EL (cell line): ENCODE results near the gene RGS2.

Source experiments
- DNase-seq: peaks from one replicate; pipeline ENCODE4 v3.0.0-alpha.2; 2016

RGS2 gene

DNA sequence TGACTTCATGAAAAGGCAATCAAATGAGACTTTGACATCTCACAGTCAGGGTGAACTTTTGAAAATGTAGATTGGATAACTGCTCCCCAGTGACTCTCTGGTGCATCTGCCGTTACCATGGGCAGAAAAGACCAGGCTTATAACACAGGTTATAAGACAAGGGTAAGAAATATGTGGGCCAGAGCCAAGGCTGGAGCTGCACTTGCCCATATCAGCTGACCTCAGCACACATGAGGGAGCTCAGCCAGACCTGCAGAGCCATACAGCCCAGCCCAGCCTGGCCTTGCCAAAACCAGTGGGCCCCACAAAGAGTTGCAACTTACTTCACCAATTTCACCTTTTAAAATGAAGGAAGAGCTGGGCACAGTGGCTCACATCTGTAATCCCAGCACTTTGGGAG lies 11.7 kb upstream of the RGS2 start:
- DNase-seq, result no peak

GRCh38 chr1:192797891-192798290 lies 10.9 kb upstream of the RGS2 start:
- no peak for DNase-seq

DNA sequence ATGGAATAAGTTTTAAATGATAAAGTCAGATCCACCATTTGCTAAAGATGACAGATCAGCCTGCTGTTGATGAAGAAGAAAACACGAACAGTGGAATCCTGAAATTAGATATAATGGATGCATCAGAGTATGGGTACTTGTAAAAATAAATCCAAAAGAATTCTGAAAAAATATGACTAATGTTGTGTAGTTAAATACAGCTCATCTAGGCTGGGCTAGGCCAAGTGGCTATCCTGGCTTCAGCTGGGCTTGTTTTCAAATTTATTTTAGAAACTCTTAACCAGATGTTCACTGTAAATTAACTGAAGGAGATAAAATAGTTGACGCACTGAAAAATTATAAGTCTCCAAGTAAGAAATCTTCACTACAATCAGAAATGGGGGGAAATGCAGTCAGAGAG lies 7.4 kb upstream of the RGS2 start:
- DNase-seq, result no peak

DNA sequence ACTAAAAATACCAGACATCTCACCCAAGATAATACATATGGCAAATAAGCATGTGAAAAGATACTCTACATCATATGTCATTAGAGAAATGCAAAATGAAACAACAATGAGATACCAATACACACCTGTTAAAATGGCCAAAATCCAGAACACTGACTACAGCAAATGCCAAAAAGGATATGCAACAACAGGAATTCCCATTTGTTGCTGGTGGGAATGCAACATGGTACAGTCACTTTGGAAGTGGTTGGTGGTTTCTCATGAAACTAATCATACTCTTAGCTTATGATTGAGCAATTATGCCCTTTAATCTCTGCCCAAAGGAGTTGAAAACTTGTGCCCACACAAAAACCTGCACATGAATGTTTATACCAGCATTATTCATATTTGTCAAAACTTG lies 6.4 kb upstream of the RGS2 start:
- DNase-seq, result no peak

DNA sequence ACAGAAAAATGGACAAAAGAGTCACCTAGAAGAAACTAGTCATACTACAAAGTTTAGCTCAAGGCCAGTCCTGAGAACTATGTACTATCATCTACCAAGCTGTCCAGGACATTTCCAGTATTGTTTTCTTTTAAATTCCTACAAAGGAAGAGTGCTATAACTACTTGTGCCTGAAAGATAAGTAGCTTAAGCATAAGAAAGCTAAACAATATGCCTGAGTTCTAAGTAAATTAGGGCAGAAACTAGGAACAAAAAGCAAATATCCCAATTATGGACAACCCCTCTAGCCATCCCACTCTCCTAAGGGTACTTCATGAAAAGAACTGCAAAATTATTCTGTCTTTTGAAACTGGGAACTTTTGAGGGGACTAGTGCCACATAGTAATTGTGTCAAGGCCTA lies 5.3 kb upstream of the RGS2 start:
- DNase-seq, result no peak

DNA sequence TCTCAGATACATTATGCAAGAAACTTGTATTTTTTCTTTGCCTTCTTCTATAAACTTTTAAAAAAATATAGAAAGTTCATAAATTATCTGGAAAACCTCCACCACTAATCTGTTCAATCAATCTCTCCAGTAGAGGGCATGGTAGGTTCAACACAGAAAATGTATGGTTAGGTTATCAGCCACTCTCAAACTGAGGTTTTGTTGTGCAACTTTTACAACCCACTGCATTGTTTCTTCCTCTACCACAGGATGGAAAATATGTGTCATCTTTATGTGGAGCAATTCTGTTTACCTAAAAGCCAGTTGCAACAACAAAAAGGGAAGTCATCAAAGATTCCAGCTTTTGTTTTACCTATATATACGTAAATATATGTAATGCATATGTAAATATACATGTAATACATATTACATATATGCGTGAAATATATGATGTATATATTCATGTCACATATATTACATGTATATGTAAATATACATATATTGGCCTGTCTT lies 3.0 kb upstream of the RGS2 start:
- DNase-seq, result peak; percentile 82

- peak; percentile 43 for DNase-seq
Observed at GRCh38 chr1:192807211-192808162, 1.4 kb upstream of the RGS2 start.

DNA sequence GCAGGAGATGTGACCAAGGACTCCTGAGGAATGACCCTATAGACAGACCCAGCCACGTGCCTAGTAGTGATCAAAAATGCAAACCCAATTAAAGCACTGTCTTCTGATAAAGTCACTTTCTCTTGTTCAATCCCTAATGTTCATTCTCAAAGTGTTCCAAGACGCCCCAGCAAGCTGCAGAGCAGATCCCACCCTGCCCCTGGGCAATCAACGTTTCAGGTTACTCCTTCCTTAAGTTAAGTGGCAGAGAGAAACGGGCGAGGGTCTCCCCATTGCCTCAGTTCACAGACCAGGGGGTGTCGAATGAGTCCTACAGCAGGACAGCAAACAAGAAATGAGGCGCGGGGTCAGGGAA lies 699 bp upstream of the RGS2 start:
- no peak for DNase-seq

DNA sequence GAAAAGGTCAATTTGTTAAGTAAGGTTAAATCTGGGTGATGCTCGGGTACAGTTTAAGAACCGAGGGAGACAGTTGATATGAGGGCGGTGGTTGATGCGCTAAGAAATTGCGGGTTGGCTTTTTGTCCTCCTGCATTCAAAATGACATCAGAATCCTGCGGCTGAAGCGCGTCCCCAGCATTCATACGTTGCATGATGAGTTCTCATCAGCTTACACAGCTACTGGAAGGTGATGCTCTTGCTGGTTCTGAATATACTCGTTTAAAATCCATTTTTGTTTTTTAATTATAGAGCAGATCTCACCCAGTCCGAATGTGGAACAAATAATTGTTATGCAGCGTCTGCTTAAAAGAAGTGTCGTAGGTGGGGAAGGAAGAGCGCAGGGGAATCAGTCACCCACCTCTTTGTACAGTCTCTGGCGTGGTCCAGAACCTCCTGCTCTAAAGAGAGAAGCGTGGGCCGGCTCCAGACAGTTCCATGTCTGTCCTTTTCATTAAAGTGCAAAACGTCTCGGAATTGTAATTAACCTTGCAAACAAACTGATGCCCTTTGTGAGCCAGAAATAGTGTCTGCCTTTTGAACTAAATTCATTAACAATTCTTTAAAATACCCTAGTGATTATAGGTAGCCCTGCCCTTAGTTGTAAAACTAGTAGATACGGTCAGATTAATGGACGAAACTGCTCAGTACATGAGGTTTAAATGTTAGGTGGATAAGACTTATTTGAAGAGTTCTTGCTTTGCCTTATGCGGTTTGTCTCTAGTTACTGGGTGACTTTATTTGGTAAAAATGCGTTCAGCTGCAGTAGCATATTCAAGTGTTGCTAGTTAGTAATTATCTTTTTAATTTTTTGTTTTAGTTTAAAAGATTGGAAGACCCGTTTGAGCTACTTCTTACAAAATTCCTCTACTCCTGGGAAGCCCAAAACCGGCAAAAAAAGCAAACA lies 741 bp downstream of the RGS2 start:
- peak; percentile 56 for DNase-seq

- no peak for DNase-seq
Observed at GRCh38 chr1:192810253-192810880, 1.5 kb downstream of the RGS2 start.

DNA sequence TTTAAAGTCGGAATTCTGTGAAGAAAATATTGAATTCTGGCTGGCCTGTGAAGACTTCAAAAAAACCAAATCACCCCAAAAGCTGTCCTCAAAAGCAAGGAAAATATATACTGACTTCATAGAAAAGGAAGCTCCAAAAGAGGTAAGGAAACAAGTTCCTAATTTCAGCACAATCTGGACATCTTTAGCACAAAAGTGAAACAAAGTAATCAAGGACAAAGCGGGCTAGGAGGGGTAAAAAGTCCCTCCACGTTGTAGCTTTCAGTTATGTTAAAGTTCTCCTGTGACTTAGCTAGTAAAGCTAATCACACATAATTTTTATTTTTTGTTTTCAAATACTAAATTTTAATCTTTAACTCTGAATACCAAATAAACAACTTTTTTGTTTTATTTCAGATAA lies 2.2 kb downstream of the RGS2 start:
- DNase-seq, result no peak

- DNase-seq, result no peak
Observed at GRCh38 chr1:192811594-192812239, 2.9 kb downstream of the RGS2 start.

GRCh38 chr1:192812420-192813209 lies 3.8 kb downstream of the RGS2 start:
- DNase-seq, result no peak

- DNase-seq, result no peak
Observed at GRCh38 chr1:192814805-192815204, 6.0 kb downstream of the RGS2 start.

DNA sequence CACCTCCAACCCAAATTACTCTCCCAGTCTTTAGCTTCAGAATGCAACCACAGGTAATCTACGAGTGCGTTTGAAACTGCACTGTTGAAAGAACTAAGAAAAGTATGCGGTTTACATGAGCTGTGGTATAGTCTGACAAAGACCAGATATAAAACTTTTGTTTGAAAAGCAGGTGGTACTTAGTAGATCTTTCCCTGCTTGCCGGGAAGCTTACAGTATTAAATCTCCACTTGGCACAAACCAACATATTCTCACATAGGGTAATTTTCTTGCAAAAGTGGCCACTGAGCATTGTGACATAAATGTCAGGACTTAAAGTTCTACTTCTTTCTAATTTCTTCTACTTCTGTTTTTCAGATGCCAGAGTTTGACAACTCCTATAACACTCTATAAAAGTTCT lies 8.4 kb downstream of the RGS2 start:
- DNase-seq, result no peak

- no peak for DNase-seq
Observed at GRCh38 chr1:192821296-192821695, 12.5 kb downstream of the RGS2 start.

DNA sequence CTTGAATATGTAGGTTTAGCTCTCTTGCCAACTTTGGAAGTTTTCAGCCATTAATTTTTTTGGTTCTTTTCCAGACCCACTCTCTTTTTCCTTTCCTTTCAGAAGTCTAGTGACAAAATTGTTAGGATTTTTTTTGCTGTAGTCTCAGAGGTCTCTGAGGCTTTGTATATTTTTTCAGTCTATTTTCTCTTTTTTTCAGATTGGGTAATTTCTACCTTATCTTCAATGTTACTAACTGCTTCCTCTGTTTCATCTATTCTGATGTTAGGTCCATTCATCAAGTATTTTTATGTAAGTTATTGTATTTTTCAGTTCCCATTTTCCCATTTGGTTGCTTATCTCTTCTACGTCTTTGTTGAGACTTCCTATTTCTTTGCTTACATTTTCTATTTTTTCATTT lies 15.7 kb downstream of the RGS2 start:
- no peak for DNase-seq

- peak; percentile 59 for DNase-seq
Observed at GRCh38 chr1:192826791-192827546, 18.1 kb downstream of the RGS2 start.

DNA sequence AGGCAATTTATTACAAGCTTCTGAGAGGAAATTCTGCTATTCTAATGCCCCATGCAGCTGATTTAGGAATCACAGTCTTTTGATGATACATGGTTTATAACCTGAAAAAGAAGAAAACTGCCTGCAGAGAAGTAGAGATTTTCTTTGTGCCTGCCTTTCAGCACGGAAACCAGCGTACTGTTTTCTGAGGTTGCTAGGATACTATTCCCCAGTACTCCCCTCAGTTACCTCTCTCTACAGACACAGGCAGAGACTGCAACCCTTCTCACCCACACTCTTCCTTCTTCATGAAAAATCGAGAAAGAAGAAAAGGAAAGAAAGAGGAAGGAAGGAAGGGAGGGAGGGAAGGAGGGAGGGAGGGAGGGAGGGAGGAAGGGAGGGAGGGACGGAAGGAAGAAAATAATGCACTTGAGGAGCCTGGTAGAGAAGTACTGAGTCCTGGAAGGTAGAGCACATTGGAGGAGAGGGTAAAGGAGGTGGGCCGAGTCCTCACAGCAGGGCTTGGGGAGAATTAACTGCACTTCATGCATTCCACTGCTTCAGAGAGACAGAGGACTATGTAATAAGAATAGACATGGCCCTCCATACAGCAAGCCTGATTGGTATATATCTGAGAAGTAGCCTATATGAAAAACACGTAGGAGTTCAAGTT lies 21.9 kb downstream of the RGS2 start:
- DNase-seq, result no peak

DNA sequence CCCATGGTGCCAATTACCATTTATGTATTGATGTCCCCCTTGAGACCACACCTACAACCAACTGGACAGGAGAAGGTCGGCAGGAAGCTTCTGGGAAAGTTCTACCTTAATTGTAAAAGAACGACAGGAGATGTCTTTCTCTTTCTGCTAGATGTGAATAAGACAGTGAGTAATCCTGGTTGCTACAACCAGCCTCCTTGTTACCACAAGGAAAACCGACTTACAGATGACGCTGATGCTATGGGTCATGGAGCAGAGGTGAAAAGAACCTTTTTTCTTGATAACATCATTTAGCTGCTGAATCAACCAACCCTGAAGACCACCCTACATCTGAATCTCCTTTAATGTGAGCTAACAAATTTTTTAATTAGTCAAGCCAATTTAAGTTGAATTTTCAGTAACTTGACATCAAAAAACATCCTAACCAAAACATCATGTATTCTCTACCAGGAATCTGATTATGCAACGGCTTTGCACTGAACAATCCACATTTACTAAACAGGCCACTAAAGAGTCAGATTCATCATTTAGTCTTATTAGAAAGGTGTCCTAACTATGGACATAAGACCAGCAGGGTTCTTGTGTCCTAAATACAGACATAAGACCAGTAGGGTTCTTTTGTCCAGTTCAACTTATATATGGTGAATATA lies 23.0 kb downstream of the RGS2 start:
- DNase-seq, result no peak
